Colon (tissue), 2 donors: ENCODE results near the gene PLA2G2A.
"Not testable (repeated sequence)": the region's sequence is repeated elsewhere in the genome, so short reads cannot be mapped to it uniquely, and the experiment has no call there.

Experiments
- FAIRE-seq: peaks from 2 replicates; lab custom pipeline; 2012; peaks lifted over from hg19 to GRCh38; lab: Jason Lieb, UNC
- donor health status: control.
- donor health status: control.

The PLA2G2A gene

GRCh38 chr1:19979494-19979977 is at the start of gene PLA2G2A:
Gene PLA2G2A, minus strand, starts transcription at chr1:19979618. Its CDS starts 845 bp downstream, at chr1:19978773.
- no peak for FAIRE-seq

DNA sequence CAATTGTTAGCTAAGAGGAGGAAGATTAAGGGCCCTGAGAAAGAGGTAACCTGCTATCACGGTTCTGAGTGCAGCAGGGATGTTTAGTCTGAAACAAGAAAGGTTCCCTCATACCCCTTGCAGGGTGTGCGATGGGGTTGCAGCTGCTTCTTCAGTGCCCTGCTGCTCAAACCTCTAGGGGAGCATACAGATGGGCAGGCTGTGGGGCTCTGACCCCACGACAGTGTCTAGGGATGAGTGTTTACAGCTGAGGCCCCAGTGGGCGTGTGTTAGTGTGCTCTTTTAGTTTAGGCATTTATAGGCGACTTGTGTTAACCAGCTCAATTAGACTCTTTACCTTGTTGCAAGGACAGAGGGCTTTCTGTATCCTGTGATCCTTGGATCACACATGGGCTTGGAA is 49.3 kb upstream of the PLA2G2A start:
- FAIRE-seq, result no peak

GRCh38 chr1:20028125-20028524 is 48.7 kb upstream of the PLA2G2A start:
- no peak for FAIRE-seq

DNA sequence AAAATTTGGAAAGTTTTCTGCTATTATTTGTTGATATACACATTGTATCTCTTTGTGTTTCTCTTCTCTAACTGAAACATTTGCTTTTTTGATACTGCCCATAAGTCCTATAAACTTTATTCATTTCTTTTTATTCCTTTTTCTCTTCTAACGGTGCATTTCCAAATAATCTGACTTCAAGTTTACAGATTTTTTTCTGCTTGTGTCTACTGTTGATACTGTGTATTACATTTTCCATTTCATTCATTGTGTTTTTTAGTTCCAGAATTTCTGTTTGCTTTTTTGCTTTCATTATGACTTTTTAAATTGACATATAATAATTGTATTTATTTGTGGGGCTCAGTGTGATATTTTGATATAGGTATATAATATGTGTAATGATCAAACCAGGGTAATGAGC is 38.3 kb upstream of the PLA2G2A start:
- no peak for FAIRE-seq

- FAIRE-seq, result no peak
Measured at GRCh38 chr1:20014153-20014552, 34.7 kb upstream of the PLA2G2A start.

DNA sequence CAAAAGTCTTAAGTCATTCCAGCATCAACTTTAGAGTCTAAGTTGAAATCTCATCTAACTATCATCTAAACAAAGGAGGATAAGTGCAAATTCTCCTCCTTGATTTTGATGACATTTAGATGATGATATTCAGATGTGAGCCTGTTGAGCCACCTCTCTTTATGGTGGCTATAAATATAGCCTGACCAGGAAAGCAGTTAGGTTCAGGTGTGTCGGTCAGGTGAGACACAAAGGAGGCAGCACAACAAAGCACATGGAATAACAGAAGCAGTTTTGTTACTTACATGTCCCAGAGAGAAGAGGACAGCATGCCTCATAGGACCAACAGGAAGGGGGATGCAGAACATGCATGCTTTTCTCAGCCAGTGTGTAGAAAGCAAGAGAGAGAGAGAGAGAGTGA is 30.6 kb upstream of the PLA2G2A start:
- no peak for FAIRE-seq

- no peak for FAIRE-seq
Measured at GRCh38 chr1:20009212-20009611, 29.8 kb upstream of the PLA2G2A start.

DNA sequence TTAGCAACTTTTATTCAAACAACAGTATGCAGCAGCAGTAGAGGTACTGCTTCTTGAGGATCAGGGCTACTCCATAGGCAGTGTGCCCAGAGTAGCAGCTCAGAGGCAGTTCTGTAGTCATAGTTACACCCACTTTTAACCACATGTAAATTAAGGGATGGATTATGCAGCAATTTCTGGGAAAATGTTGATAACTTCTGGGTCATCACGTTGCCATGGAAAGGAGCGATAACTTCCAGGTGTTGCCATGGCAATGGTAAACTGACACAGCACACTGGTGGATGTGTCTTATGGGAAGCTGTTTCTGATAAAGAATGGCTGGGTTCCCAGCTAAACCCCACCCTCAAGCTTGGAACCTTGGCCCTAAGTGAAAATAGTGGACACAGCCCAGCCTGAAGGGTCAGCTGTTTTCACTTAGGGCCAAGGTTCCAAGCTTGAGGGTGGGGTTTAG is 29.0 kb upstream of the PLA2G2A start:
- no peak for FAIRE-seq

DNA sequence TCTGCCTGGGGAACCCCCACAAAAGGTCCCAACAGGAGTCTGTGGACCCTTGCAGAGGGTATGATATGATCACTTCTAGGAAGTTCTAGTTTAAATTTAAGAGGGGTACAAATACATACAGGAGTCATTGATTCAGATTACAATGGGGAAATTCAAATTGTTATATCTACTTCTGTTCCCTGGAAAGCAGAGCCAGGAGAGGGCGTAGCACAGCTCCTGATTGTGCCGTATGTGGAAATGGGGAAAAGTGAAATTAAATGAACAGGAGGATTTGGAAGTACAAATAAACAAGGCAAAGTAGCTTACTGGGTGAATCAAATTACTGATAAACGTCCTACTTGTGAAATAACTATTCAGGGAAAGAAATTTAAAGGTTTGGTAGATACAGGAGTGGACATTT is 19.4 kb upstream of the PLA2G2A start:
- FAIRE-seq, result not testable (repeated sequence)

- FAIRE-seq, result no peak
Measured at GRCh38 chr1:19990689-19991088, 11.3 kb upstream of the PLA2G2A start.

DNA sequence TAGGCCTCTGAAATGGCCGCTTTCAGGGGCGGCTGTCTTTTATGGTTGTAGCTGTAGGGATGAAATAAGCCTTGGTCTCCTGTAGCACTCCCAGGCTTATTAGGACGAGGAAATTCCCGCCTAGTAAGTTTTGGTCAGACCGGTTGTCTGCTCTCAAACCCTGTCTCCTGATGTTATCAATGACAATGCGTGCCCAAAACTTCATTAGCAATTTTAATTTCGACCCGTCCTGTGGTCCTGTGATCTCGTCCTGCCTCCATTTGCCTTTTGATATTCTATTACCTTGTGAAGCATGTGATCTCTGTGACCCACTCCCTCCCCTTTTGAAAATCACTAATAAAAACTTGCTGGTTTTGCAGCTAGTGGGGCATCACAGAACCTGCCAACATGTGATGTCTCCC is 10.8 kb upstream of the PLA2G2A start:
- FAIRE-seq, result not testable (repeated sequence)

- FAIRE-seq, result no peak
Measured at GRCh38 chr1:19988267-19989006, 9.0 kb upstream of the PLA2G2A start.

DNA sequence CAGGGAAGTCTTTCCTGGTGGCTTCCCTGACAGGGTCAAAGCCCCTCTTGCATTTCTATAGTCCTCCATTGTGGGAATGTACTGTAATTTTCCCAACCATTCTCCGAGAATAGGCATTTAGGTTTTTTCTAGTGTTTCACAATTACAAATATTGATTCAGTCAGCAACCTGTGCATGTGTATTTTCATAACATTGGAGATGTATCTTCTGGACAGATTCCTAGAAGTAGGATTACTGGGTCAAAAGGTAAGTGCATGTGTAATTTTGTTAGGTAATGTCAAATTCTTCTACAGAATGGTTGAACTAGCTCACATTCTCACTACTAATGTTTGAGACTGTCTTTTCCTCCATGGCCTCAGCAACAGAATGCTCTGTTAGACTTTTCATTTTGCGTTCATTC is 8.3 kb upstream of the PLA2G2A start:
- no peak for FAIRE-seq

GRCh38 chr1:19984409-19985016 is 5.1 kb upstream of the PLA2G2A start:
- not testable (repeated sequence) for FAIRE-seq

- FAIRE-seq, result no peak
Measured at GRCh38 chr1:19981507-19982312, 2.3 kb upstream of the PLA2G2A start.

- no peak for FAIRE-seq
Measured at GRCh38 chr1:19981170-19981506, 1.7 kb upstream of the PLA2G2A start.

GRCh38 chr1:19980314-19980713 is 896 bp upstream of the PLA2G2A start:
- no peak for FAIRE-seq

- FAIRE-seq, result no peak
Measured at GRCh38 chr1:19978143-19978542, 1.3 kb downstream of the PLA2G2A start.

- no peak for FAIRE-seq
Measured at GRCh38 chr1:19976317-19977003, 3.0 kb downstream of the PLA2G2A start.

DNA sequence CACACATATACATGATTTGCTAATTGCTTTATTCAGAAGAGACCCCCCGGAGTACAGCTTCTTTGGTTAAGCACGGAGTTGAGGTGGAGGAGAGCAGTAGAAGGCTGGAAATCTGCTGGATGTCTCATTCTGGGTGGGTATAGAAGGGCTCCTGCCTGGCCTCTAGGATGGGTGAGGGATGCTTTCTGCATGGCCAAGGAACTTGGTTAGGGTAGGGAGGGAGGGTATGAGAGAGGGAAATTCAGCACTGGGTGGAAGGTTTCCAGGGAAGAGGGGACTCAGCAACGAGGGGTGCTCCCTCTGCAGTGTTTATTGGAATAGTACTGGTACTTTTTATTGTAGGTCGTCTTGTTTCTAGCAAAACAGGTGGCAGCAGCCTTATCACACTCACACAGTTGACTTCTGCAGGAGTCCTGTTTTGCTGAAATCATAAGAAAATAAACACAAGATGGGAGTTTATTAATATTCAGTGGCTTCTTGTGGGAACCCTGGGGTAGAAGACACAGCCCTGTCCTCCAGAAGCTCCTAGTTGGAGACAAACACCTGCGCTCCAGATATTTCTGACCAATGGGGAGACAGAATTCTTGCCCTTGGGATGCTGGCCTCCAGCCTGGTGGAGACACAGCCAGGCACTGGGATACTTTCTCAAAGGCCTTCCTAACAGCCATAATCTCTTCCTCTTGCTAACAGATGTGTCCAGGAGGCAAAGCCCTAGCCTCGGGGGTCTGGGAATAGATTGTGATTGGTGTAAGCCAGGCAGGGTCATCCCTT is 3.8 kb downstream of the PLA2G2A start:
- FAIRE-seq, result no peak

DNA sequence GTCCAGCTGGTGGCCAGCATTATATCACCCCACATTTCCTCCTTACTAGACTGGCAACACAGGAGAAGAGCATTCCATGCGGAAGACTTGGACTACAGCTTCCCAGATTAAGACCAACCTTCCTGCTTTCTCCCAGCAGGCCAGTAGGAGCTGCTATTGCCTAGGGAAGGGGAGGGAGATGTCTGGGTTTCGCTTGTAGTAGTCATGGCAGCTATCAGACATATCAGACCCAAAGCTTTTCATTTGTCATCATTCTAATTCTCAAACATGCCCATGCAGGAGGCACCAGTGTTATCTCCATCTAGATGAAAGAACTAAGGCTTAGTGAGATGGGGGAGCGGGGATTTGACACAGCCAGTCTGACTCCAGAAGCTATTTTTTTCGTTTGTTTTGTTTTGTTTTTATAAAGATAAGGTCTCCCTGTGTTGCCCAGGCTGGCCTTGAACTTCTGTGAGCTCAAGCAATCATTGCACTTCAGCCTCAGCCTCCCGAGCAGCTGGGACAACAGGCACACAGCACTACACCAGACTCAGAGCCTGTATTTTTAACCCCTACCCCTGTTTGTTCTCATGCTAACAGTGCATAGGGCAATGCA is 4.5 kb downstream of the PLA2G2A start:
- no peak for FAIRE-seq
